ENCODE data around the gene CALHM2. TPM values are rescaled to one million over a fixed set of nuclear protein-coding genes. Genes with fewer than 3 reads are reported as not detected.

Gene CALHM2, protein sequence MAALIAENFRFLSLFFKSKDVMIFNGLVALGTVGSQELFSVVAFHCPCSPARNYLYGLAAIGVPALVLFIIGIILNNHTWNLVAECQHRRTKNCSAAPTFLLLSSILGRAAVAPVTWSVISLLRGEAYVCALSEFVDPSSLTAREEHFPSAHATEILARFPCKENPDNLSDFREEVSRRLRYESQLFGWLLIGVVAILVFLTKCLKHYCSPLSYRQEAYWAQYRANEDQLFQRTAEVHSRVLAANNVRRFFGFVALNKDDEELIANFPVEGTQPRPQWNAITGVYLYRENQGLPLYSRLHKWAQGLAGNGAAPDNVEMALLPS
- total RNA-seq, result 10 to 100 TPM; 46.5 to 90.4 (median 55.3) TPM
- polyA plus RNA-seq, result 100 to 1,000 TPM in 1 of 2 donors, 10 to 100 TPM in 1; 42.1 to 105 TPM
- long read RNA-seq, donor 1, transcript CALHM2-201 (4 exons, 1,859 nt), result minor isoform, 39 of 344 reads
- long read RNA-seq, donor 1, transcript CALHM2-202 (4 exons, 1,843 nt), result major isoform, 60 of 344 reads
- long read RNA-seq, donor 1, partial matches to known transcripts, result 99 of 344 reads
- long read RNA-seq, donor 1, other reads (novel, unspliced or antisense), result 145 of 344 reads
- long read RNA-seq, donor 2, partial matches to known transcripts, result 0 of 2 reads
- long read RNA-seq, donor 2, other reads (novel, unspliced or antisense), result 0 of 2 reads
- long read RNA-seq, donor 3, transcript CALHM2-201 (4 exons, 1,859 nt), result minor isoform, 19 of 144 reads
- long read RNA-seq, donor 3, transcript CALHM2-202 (4 exons, 1,843 nt), result major isoform, 21 of 144 reads
- long read RNA-seq, donor 3, partial matches to known transcripts, result 41 of 144 reads
- long read RNA-seq, donor 3, other reads (novel, unspliced or antisense), result 62 of 144 reads

GRCh38 chr10:103451831-103452505, at the start of gene CALHM2:
CALHM2 (minus strand) TSS chr10:103452370; CDS start chr10:103449941, 2,429 bp downstream.
- TF ChIP-seq POLR2A (IDR thresholded peaks at IDR 0.05) (peak; percentile 48), EP300 (IDR thresholded peaks at IDR 0.05) (no peak)
- 0 to 11% (median 0%) methylated on average over 29 to 32 of the region's 32 CpGs for WGBS, 3 donors

GRCh38 chr10:103501186-103501585, 49.0 kb upstream of the CALHM2 start:
- WGBS, 3 donors, result 93 to 94% (median 93%) methylated on average over 3 of the region's 3 CpGs
- no peaks in the 10 kb centered on the region for H3K27me3 ChIP-seq
- H3K27ac ChIP-seq, result no peak overlapping the region
- peak in 1 of 5 donors; percentile 10 for DNase-seq
- intact Hi-C loops (cut with DNase I), result no loop called here
- H3K4me1 ChIP-seq (ENCODE audit: insufficient read depth), result peaks cover 7% of the 10 kb centered on the region
- no peaks in the 10 kb centered on the region for H3K9me3 ChIP-seq
- H3K36me3 ChIP-seq, result no peaks in the 10 kb centered on the region
- no peak overlapping the region for H3K4me3 ChIP-seq
- TF ChIP-seq EP300 (IDR thresholded peaks at IDR 0.05) (no peak), CTCF (IDR thresholded peaks at IDR 0.05) (no peak), POLR2A (IDR thresholded peaks at IDR 0.05) (no peak)

More at GRCh38 chr10:103451831-103452505, at the start of gene CALHM2:
- Histone ChIP-seq H3K4me1 (ENCODE audit: insufficient read depth) (peaks cover 30% of the 10 kb centered on the region), H3K9me3 (no peaks in the 10 kb centered on the region), H3K36me3 (no peaks in the 10 kb centered on the region), H3K27me3 (no peaks in the 10 kb centered on the region), H3K27ac (peak within 1 kb of the TSS; percentile 93 to 97), H3K4me3 (peak within 1 kb of the TSS; percentile 69)
- intact Hi-C loops (cut with DNase I), result no loop called here
- peak; percentile 73 to 81 (median 76) for DNase-seq

DNA sequence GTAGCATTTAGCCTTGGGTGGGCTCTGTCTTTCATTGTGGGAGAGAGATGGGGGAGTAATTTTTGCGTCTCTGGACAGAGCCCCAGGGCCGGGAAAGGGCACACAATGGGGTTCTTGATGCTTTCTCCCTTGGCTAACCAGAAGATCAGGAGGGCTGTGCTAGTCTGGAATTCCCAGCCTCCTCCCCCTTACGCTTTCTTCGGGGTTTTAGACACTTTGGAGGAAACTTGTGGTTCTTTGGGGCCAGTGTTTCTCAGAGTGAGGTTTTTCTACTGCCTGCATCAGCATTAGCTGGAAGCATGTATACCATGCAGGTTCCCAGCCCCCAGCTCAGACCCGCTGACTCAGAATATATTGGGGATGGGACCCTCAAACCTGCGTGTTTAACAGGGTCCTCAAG, 48.3 kb upstream of the CALHM2 start:
- intact Hi-C loops (cut with DNase I), result no loop called here
- H3K27me3 ChIP-seq, result no peaks in the 10 kb centered on the region
- no peak for DNase-seq
- H3K27ac ChIP-seq, result no peak overlapping the region
- H3K36me3 ChIP-seq, result no peaks in the 10 kb centered on the region
- no peaks in the 10 kb centered on the region for H3K9me3 ChIP-seq
- 47 to 55% (median 52%) methylated on average over 6 of the region's 6 CpGs for WGBS, 3 donors
- TF ChIP-seq EP300 (IDR thresholded peaks at IDR 0.05) (no peak), CTCF (IDR thresholded peaks at IDR 0.05) (no peak), POLR2A (IDR thresholded peaks at IDR 0.05) (no peak)
- H3K4me1 ChIP-seq (ENCODE audit: insufficient read depth), result peaks cover 7% of the 10 kb centered on the region
- no peak overlapping the region for H3K4me3 ChIP-seq

DNA sequence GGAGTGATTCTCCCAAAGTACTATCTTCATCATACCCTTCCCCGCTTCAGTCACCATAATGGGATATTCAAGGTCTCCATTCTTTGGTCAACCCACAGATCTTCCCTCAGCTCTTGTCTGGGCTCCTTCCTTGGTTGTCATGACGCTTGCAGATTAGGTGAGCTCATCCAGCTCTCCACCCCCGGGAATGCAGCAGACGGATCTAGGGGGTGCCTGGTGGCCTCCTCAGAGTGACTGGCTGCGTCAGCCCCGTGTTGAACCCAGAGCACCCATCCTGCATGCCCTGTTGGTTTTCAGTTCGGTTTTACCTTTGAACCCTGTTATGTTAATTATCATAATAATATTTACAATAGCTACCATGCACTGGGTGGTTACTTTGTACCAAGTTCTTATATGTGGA, 47.7 kb upstream of the CALHM2 start:
- Histone ChIP-seq H3K27ac (no peak overlapping the region), H3K9me3 (no peaks in the 10 kb centered on the region), H3K36me3 (no peaks in the 10 kb centered on the region), H3K27me3 (no peaks in the 10 kb centered on the region), H3K4me3 (no peak overlapping the region), H3K4me1 (ENCODE audit: insufficient read depth) (peaks cover 5% of the 10 kb centered on the region)
- TF ChIP-seq EP300 (IDR thresholded peaks at IDR 0.05) (no peak), POLR2A (IDR thresholded peaks at IDR 0.05) (no peak), CTCF (IDR thresholded peaks at IDR 0.05) (no peak)
- 68 to 82% (median 68%) methylated on average over 7 of the region's 7 CpGs for WGBS, 3 donors
- DNase-seq, result peak in 1 of 5 donors; percentile 11
- intact Hi-C loops (cut with DNase I), result loop anchor here in 1 of 4 donors (10.0 kb wide), 1 partner anchor 185 kb away; no protein-coding TSS in a partner anchor
